IPS-NIHi7 (cell line): Measurements from ENCODE around the gene IQGAP1.

Experiments
- DNase-seq: peaks from one replicate; pipeline ENCODE4 v3.0.0; 2012; ENCODE audit warnings: mixed read lengths; ENCODE audit errors: extremely low spot score

The IQGAP1 gene

DNA sequence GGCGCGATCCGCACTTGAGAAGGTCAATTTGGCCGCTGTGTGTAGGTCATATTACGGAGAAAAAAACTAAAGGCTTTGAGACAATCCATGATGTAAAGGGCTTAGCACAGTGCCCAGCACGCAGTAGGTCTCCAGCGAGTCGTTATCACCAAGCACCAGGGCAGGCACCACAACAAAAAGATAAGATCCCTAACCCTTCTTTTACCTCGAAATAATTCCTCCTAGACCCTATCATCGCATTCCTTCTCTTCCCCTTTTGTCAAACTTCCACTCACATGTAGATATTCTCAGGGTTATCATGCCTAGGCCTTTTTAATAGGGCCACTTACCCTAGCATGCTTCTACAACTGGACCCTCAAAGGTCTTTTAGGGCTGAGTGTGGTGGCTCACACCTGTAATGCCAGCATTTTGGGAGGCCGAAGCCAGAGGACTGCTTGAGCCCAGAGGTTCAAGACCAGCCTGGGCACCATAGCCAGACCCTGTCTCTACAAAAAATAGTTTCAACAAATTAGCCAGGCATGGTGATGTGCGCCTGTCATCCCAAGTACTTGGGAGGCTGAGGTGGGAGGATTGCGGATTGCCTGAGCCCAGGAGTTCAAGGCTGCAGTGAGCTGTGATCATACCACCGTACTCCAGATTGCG lies 22.5 kb upstream of the IQGAP1 start:
- DNase-seq = no peak

DNA sequence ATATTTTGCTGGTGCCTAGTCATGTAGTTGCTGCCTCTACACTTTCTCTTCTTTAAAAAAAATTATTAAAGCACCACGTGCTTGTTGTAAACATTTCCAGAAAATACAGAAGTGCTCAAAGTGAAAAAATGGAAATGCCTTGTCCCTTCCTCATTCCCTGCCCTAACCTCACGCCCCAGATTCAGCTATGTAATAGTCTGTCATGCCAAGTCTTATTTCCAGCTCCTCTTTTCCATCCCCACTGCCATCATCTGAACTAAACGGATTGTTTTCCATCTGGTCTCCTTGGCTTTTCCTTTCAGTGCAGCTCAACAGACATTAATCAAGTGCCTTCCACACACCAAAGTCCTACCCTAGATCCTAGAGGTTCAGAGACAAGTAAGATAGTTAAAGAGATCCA lies 20.5 kb upstream of the IQGAP1 start:
- no peak for DNase-seq

DNA sequence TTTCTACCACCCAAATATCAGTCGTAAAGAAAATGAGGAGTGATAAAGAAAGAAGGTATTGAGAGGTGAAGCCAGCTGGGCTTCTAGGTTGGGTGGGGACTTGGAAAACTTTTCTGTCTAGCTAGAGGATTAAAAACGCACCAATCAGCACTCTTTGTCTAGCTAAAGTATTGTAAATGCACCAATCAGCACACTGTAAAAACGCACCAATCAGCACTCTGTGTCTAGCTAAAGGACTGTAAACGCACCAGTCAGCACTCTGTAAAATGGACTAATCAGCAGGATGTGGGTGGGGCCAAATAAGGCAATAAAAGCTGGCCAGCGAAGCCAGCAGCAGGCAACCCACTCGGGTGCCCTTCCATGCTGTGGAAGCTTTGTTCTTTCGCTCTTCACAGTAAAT lies 13.0 kb upstream of the IQGAP1 start:
- no peak for DNase-seq

GRCh38 chr15:90376789-90377188 lies 11.3 kb upstream of the IQGAP1 start:
- no peak for DNase-seq

DNA sequence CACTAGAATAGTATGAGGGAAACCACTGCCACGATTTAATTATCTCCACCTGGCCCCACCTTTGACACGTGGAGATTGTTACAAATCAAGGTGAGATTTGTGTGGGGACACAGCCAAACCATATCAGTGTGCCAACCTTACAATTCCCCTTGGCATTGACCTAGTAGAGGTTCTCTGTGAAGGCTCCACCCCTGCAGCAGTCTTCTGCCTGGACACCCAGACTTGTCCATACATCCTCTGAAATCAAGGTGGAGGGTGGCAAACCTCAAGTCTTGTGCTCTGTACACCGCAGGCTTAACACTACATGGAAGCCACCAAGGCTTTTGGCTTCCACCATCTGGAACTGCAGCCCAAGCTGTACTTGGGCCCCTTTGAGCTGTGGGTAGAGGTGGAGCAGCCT lies 8.8 kb upstream of the IQGAP1 start:
- DNase-seq = no peak

DNA sequence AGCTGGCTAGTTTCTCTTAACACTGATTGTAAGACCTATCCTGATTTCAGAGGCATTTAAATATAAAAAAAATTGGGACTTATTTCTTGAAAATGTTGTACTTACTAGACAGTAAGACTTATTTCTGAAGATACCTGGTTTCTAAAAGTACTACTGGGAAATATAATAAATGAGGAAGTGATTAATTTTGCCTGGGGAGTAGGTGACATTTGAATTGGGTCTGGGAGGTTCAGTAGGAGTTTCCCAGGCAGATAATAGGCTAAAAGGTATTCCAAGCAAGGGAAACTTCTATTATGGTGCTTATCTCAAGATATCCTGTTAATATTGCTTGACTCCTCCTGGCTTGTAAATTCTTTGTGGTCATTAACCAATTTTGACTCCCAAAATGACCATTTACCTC lies 6.5 kb upstream of the IQGAP1 start:
- no peak for DNase-seq

GRCh38 chr15:90382320-90382719 lies 5.7 kb upstream of the IQGAP1 start:
- DNase-seq = no peak

- DNase-seq = no peak
These were observed 1.8 kb upstream of the IQGAP1 start for GRCh38 chr15:90386221-90386620.

DNA sequence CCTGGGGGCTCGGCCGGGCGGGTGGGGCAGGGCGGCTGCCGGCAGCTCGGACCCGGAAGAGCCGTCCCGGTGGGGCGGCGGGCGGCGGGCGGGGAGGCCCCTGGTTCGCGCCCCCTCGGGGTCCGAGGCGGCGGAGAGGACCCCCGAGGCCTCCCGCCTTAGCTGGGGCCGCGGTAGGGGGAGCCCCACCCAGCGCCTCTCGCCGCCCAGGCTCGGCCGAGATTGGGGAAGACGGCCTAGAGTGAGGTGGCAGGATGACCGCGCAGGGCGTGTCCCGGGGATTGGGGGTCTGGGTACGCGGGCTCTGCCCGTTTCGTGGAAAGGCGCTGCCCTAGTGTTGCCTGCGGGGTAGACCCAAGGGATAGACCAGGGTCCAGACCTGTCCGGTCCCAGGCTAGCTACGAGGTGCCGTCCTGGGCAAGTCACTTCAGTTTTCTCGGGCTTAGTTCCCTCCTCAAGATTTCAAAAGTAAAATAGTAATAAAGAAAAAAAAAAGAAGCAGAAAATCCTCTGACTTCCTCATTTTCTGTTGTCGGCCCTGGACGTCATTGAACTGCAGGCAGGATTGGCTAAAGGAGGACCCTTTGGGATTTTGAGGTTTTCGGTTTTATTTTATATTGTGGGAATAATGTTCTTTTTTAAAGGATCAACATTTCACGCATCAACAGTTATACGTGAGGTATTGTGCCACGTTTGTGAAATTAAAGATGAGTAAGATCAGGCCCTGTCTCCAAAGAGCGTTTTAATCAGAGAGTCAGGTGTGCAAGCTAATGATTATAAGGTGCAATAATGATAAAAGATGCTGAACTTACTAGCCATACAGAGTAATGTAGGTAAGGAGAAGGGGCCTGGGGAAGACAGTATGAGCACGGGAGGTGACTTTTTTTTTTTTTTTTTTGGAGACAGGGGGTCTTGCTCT lies 679 bp downstream of the IQGAP1 start:
- peak; percentile 35 for DNase-seq

GRCh38 chr15:90389513-90389912 lies 1.5 kb downstream of the IQGAP1 start:
- DNase-seq = no peak

- DNase-seq = no peak
These were observed 5.0 kb downstream of the IQGAP1 start for GRCh38 chr15:90393040-90393439.

GRCh38 chr15:90394074-90394473 lies 6.0 kb downstream of the IQGAP1 start:
- DNase-seq = no peak

GRCh38 chr15:90394748-90395442 lies 6.9 kb downstream of the IQGAP1 start:
- no peak for DNase-seq

DNA sequence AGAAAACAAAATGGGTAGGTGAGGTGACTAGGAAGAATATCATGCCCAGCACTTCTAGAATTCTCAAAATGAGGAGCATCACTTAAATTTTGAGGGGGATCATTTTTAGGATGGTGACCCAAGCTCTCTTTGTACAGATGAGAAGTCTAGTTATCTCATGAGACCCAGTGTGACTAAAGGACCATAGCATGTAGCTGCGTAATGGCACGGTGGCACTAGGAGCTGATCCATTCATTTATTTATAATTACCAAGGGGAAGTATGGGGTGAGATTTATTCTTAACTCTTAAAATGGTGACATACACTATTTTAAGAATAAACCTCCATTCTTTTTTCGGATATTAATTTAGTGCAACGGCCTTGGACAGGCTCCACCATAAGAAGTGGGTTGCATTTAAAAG lies 8.3 kb downstream of the IQGAP1 start:
- no peak for DNase-seq

DNA sequence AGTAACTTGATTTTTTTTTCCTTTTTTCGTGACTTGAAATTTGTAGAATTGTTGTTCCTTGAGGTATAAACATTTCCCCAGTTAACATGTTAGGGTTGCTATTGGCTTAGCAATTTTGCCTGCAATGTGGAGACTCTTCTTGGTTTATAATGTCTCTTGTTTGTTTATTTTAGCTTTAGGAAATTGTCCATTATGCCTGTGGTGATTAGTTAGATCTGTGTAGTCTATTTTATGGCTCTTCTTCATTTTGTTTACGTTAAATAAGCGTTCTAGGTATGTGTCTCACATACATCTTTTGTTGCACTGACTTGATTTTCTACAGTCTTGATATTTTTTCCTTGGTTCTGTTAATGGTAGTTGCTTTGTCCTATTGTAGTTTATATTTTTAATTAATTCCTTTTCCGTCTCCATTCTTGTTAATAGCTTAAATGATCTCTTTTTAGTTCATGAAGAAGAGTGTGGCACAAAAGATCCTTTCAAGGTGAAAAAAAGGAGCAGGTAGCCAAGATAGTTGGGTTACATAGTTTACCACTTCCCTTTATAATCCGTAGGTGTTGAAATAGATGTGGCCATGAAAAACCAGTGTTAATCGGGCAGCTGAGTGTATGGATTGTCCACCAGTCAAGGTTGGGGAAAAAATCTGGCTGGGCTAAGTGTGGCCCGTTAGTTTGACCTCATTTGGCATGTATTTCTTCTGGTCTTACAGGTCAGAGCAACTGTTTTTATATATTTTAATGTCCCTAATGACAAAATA lies 12.1 kb downstream of the IQGAP1 start:
- no peak for DNase-seq

GRCh38 chr15:90400759-90401314 lies 12.8 kb downstream of the IQGAP1 start:
- DNase-seq = peak; percentile 71

GRCh38 chr15:90401495-90401894 lies 13.5 kb downstream of the IQGAP1 start:
- DNase-seq = no peak

- no peak for DNase-seq
These were observed 14.2 kb downstream of the IQGAP1 start for GRCh38 chr15:90402223-90402622.

DNA sequence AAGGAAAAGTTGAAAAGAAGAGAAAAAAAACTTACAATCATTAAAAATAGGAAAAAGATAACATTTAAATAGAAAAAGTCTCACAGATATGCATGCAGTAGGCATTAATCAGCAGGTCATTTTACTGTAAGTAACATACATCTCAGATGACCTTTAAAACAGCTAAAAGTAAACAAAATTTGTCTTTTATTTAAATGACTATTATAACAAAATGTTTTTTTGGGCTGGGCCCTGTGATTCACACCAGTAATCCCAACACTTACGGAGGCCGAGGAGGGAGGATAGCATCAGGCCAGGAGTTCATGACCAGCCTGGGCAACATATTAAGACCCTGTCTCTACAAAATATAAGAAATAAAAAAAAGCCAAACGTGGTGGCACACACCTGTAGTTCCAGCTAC lies 14.7 kb downstream of the IQGAP1 start:
- DNase-seq = no peak

GRCh38 chr15:90405055-90405607 lies 17.1 kb downstream of the IQGAP1 start:
- no peak for DNase-seq

- no peak for DNase-seq
These were observed 19.3 kb downstream of the IQGAP1 start for GRCh38 chr15:90407336-90407735.
